ENCODE data around the gene RSPO4.

GRCh38 chr20:917416-917815 lies 84.7 kb downstream of the RSPO4 start:
- TF ChIP-seq CTCF (IDR thresholded peaks at IDR 0.05; ENCODE audit: low read depth, low read length) (no peak), EZH2phosphoT487 (IDR thresholded peaks at IDR 0.05; ENCODE audit: low read depth) (no peak)
